ENCODE measurements around the gene CHCHD3.

DNA sequence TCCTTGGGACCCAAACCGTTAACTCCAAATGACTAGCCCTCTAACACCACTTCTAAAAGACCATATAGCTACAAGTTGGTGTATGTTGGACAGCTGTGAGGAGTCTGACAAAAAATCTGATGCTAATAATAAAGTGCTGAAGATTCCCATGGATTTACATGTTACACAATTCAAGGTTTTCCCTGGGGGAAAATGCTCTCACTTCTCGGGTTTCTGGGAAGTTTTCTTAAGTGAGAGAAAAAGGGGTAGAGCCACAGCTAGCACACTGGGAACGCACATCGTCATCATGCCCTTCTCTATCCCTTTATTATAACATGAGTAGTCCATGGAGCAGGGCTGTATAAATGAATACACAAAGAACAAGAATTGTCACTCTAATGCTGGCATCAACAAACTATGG lies 162.1 kb downstream of the CHCHD3 start:
- TF ChIP-seq CTCF (conservative IDR thresholded peaks at IDR 0.05 in 1 of 2, IDR thresholded peaks at IDR 0.05 in 1 of 2; ENCODE audit: extremely low read depth in 1 of 2, insufficient read depth in 1 of 2, low read depth in 1 of 2, low read length in 2 of 2) (no peak), EZH2 (IDR thresholded peaks at IDR 0.05; ENCODE audit: borderline replicate concordance, low read length) (no peak)
